RKO (cell line): ENCODE data around the gene ATP8B1.
"Not testable (repeated sequence)": the region's sequence is repeated elsewhere in the genome, so short reads cannot be mapped to it uniquely, and the experiment has no call there.

ENCODE experiments used
- DNase-seq: peaks from one replicate; pipeline ENCODE4 v3.0.0-alpha.2; 2016; ENCODE audit warnings: low spot score

Gene ATP8B1

GRCh38 chr18:57764995-57765394 lies 38.1 kb downstream of the ATP8B1 start:
- no peak for DNase-seq

GRCh38 chr18:57764087-57764486 lies 39.0 kb downstream of the ATP8B1 start:
- no peak for DNase-seq

GRCh38 chr18:57762686-57763085 lies 40.4 kb downstream of the ATP8B1 start:
- no peak for DNase-seq

- DNase-seq = no peak
Measured at GRCh38 chr18:57759650-57760049, 43.5 kb downstream of the ATP8B1 start.

- DNase-seq = no peak
Measured at GRCh38 chr18:57755473-57756067, 47.5 kb downstream of the ATP8B1 start.

GRCh38 chr18:57754577-57755338 lies 48.4 kb downstream of the ATP8B1 start:
- no peak for DNase-seq

GRCh38 chr18:57753063-57753462 lies 50.1 kb downstream of the ATP8B1 start:
- no peak for DNase-seq

GRCh38 chr18:57749604-57749970 lies 53.5 kb downstream of the ATP8B1 start:
- no peak for DNase-seq

- DNase-seq = no peak
Measured at GRCh38 chr18:57748770-57749603, 54.1 kb downstream of the ATP8B1 start.

GRCh38 chr18:57747809-57748680 lies 55.1 kb downstream of the ATP8B1 start:
- no peak for DNase-seq

- DNase-seq = no peak
Measured at GRCh38 chr18:57744211-57744694, 58.9 kb downstream of the ATP8B1 start.

GRCh38 chr18:57743008-57743407 lies 60.1 kb downstream of the ATP8B1 start:
- DNase-seq = no peak

GRCh38 chr18:57741273-57741672 lies 61.8 kb downstream of the ATP8B1 start:
- DNase-seq = no peak

GRCh38 chr18:57738078-57738477 lies 65.0 kb downstream of the ATP8B1 start:
- no peak for DNase-seq

GRCh38 chr18:57737400-57738060 lies 65.6 kb downstream of the ATP8B1 start:
- peak; percentile 72 for DNase-seq

GRCh38 chr18:57735042-57735441 lies 68.1 kb downstream of the ATP8B1 start:
- DNase-seq = not testable (repeated sequence)

GRCh38 chr18:57733861-57734260 lies 69.3 kb downstream of the ATP8B1 start:
- DNase-seq = no peak

- DNase-seq = no peak
Measured at GRCh38 chr18:57730146-57730545, 73.0 kb downstream of the ATP8B1 start.

GRCh38 chr18:57728941-57729511 lies 74.1 kb downstream of the ATP8B1 start:
- no peak for DNase-seq

- DNase-seq = no peak
Measured at GRCh38 chr18:57727952-57728807, 74.9 kb downstream of the ATP8B1 start.
